Mucosa of gallbladder (tissue), 1 donor: ENCODE measurements around the gene DTL. TPM values are rescaled to one million over a fixed set of nuclear protein-coding genes. Genes with fewer than 3 reads are reported as not detected.

Experiments
- DNase-seq: peaks from one replicate; pipeline ENCODE4 v3.0.0-alpha.2; 2020; ENCODE audit warnings: low spot score
- total RNA-seq: library from RNA; stranded (reverse); gene quantifications from one replicate; pipeline ENCODE4 v1.2.1, GENCODE V29; 2021
- donor health status: DM: no; HTN: no; CAD: no.

The DTL gene
- total RNA-seq, 1 donor from 2014 or later = 2.9 TPM

GRCh38 chr1:212097360-212097759 is 61.8 kb downstream of the DTL start:
- no peak for DNase-seq

DNA sequence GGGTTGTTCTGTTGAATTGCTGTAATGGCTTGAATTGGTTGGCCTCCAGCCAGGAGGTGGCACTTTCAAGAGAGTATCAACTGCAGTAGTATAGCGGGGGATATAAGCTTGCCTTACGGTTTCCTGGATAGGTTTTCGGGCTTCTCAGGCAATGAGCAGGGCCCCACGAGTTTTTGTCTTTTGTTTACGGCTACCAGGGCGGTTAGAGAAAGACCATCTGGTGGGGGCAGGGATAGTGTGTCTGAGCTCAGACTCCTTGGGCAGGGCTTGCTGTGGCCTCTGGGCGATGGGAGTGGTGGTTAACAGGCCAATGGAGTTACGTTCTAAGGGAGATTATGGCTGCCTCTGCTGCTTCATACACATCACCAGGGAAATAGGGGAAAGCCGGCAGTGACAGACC is 62.8 kb downstream of the DTL start:
- no peak for DNase-seq

DNA sequence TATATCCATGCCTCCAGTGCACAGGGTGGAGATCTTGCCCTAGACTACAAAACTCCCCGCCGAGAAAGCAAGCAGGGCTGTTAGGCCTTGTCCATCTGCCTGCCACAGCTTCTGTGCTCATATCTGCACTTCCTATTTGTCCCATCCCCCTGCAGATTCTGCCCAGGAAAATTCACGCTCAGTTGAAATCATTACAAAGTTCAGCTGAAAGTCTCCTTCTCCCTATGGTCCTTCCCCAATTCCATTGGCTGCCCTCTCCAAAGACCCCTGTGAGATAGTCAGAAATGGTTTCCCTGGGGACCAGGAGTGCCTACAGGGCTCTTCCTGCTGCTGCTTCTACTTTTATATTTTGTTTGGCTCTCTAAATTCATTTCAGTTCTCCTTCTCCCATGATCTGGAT is 63.2 kb downstream of the DTL start:
- no peak for DNase-seq

DNA sequence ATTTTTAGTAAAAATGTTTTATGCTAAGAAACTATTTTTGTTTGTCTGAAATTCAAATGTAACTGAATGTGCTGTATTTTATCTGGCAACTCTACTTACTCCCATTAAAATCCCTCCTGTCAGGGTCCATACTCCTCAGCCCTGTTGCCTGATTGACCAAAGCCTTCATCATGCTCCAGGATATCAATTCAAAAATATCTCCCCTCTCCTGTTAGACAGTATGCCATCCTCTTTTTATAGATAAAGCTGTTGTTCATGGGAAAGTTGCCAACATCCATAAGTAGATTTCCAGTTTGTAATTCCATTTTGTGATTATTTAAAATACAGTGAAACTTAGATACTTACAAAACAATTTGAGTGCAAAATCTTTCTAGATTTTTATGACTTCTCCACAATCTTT is 65.7 kb downstream of the DTL start:
- no peak for DNase-seq

DNA sequence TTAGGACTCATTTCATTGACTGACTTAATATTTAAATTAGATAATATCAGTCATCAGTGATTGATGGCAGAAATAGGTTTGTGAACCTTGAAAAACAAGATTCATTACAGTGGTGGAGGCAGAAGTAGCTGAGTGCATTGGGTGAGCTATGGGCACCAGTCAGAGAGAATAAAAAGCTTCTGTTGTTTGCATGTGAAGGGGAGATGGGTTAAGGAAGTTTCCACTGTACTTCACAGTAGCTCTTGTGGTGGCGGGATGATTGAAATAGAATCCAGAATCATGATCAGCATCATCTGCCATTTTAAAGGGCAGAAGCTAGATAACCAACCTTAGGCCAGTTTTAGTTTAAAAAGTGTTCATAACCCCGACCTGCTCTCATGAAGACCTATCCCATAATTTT is 66.2 kb downstream of the DTL start:
- DNase-seq = no peak

GRCh38 chr1:212104586-212105325 is 69.2 kb downstream of the DTL start:
- no peak for DNase-seq

- DNase-seq = no peak
Observed at GRCh38 chr1:212106286-212106792, 70.8 kb downstream of the DTL start.

GRCh38 chr1:212107481-212107880 is 71.9 kb downstream of the DTL start:
- no peak for DNase-seq

GRCh38 chr1:212108187-212108586 is 72.6 kb downstream of the DTL start:
- DNase-seq = no peak

- DNase-seq = no peak
Observed at GRCh38 chr1:212108981-212109380, 73.4 kb downstream of the DTL start.

GRCh38 chr1:212109728-212110127 is 74.2 kb downstream of the DTL start:
- DNase-seq = no peak

- DNase-seq = no peak
Observed at GRCh38 chr1:212110617-212111016, 75.1 kb downstream of the DTL start.

DNA sequence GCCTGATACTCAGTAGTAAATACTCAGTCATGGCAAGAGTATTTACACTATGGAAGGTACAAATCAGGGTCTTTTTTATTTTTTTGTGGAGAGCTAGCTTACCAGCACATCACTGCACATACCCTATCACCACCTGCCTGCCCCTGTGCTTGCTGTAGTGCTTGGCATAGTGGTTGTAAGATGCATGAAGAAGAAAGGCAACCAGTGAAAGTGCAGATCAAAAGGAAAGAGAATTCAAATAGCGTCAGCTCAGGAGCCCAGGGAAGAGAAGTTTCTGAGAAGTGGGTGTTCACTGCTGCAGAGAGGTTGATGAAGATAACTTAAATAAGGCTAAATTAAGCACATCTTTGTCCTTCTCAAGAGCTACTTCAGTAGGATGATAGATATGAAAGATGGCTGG is 76.0 kb downstream of the DTL start:
- DNase-seq = no peak

DNA sequence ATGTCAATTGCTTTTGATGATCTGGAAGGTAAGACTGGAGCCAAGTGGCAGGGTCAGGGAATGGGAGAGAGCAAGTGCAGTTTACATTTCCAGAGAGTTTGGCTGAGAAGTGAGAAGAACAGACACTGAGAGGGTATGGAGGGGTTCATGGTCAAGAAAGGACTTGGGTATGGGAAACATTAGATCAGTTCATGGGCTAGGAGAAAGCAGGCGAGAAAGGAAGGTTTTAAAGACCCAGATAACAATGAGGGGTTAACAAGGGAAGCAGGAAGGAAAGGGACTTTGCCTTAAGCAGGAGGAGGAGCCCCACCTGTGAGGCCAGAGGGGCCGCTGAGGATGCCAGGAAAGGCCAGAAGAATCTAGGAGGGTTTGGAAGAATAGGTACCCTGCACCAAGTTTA is 78.2 kb downstream of the DTL start:
- DNase-seq = no peak

DNA sequence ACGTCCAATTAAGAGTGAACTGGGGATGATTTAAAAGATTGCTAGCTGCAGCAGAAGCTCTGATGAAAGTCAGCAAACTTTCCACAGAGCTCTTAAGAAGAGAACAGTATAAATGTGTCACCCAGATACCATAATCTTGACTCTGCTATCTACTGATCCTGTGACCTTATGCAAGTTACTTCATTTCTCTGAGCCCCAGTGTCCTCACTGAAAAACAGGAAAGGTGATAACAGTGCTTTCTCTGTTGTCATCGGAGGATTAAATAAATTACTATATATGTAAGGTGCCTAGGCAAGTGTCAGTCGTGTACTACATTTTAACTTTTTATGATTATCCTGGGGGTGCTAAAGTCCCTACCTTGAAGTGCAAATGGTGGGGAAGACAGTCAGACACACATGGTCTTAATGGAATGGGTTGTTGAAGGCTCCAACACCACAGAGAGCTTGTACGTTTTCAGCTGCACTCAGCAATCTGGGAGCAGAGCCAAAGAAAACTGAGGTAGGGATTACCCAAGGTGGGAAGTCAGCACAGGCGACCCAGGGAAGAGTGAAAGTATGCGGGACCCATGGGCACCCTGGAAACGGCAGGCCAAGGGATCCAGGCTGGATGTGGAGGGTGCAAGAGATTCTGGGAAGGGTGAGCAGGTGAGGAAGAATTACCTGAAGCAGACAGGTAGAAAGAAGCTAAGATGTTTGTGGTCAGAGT is 82.8 kb downstream of the DTL start:
- DNase-seq = no peak

- DNase-seq = no peak
Observed at GRCh38 chr1:212118872-212119260, 83.3 kb downstream of the DTL start.

DNA sequence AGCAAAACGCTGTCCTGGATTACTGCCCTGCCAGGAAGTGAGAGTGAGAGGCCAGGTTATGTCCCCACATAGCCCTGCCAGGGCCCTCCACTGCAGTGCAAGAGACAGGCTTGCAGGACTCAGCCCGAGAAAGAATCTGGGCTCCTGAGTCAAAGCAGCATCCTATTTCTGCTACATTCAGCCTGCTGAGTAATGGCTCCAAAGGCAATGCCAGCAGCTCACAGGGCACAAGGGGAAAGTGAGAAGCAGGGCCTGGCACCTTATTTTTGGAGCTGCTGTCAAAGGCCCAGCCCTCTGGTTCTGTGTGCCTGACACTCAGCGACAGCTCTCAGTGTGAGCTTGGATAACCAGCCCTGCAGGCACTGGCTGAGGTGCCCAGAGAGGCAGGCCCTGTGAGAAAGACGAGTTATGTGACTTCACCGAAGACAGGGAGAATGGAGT is 83.9 kb downstream of the DTL start:
- no peak for DNase-seq

DNA sequence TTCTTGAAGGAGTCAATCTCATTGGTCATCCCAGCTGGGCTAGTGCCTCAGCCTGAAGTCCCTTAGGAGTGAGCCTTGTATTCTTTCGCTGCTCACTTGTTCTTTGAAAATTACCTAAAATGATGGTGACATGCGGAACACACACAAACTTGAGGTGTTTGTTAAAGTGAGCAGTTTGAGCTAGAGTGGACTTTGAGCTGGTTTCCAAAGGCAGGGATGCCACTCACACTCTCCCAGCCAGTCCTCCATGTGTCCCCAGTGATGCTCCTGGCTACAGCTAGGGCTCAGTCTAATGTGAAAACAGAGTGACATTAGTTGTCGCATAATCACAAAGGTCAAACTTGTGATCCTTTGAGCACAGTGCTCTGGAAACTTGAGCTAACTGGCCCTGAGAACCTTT is 84.3 kb downstream of the DTL start:
- no peak for DNase-seq

- DNase-seq = no peak
Observed at GRCh38 chr1:212121779-212122178, 86.2 kb downstream of the DTL start.

GRCh38 chr1:212124690-212125582 is 89.4 kb downstream of the DTL start:
- no peak for DNase-seq

DNA sequence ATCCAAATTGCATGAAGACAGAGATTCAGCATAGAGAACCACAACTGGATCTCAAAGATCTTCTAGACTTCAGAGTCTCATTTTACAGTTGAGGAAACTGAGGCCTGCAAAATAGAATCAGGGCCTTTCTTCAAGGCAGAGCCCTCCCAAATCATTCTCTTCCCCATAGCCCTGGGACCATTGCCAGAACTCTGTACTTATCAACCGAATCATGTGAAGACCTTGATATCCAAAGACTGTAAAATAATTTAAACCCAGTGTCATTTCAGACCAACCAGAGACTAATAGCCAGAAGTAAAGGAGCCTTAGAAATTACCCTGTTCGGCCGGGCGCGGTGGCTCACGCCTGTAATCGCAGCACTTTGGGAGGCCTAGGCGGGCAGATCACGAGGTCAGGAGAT is 90.1 kb downstream of the DTL start:
- no peak for DNase-seq

DNA sequence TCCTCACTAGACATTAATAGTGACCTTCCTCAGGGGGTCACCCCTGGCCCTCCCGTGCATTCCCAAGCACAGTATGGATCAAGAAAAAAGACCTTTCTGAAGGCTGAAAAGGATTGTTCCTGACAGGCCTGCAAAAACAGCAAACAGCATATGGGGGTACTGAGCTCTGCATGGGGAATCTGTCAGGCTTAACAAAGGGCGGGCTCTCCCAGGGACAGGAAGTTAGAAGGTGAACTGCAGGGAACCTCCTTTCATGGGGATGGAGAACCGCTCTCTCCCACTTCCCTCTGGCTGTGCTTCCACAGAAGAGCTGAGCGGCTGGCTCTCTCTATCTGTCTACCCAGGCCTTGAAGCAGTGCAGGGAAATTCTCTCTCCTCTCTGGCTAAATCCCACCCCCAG is 91.7 kb downstream of the DTL start:
- no peak for DNase-seq
